NCI-H1105 treated with DMSO at 0.1 percent for 48 hours (cell line): ENCODE data around the gene ZC3H13.
A peak's percentile ranks its signal among the peaks of the same experiment; 100 is the strongest.

Experiments
- DNase-seq: peaks from one replicate; lab custom pipeline; 2025; lab: John Stamatoyannopoulos, UW

The ZC3H13 gene, protein sequence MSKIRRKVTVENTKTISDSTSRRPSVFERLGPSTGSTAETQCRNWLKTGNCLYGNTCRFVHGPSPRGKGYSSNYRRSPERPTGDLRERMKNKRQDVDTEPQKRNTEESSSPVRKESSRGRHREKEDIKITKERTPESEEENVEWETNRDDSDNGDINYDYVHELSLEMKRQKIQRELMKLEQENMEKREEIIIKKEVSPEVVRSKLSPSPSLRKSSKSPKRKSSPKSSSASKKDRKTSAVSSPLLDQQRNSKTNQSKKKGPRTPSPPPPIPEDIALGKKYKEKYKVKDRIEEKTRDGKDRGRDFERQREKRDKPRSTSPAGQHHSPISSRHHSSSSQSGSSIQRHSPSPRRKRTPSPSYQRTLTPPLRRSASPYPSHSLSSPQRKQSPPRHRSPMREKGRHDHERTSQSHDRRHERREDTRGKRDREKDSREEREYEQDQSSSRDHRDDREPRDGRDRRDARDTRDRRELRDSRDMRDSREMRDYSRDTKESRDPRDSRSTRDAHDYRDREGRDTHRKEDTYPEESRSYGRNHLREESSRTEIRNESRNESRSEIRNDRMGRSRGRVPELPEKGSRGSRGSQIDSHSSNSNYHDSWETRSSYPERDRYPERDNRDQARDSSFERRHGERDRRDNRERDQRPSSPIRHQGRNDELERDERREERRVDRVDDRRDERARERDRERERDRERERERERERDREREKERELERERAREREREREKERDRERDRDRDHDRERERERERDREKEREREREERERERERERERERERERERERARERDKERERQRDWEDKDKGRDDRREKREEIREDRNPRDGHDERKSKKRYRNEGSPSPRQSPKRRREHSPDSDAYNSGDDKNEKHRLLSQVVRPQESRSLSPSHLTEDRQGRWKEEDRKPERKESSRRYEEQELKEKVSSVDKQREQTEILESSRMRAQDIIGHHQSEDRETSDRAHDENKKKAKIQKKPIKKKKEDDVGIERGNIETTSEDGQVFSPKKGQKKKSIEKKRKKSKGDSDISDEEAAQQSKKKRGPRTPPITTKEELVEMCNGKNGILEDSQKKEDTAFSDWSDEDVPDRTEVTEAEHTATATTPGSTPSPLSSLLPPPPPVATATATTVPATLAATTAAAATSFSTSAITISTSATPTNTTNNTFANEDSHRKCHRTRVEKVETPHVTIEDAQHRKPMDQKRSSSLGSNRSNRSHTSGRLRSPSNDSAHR (N-terminal part only)

DNA sequence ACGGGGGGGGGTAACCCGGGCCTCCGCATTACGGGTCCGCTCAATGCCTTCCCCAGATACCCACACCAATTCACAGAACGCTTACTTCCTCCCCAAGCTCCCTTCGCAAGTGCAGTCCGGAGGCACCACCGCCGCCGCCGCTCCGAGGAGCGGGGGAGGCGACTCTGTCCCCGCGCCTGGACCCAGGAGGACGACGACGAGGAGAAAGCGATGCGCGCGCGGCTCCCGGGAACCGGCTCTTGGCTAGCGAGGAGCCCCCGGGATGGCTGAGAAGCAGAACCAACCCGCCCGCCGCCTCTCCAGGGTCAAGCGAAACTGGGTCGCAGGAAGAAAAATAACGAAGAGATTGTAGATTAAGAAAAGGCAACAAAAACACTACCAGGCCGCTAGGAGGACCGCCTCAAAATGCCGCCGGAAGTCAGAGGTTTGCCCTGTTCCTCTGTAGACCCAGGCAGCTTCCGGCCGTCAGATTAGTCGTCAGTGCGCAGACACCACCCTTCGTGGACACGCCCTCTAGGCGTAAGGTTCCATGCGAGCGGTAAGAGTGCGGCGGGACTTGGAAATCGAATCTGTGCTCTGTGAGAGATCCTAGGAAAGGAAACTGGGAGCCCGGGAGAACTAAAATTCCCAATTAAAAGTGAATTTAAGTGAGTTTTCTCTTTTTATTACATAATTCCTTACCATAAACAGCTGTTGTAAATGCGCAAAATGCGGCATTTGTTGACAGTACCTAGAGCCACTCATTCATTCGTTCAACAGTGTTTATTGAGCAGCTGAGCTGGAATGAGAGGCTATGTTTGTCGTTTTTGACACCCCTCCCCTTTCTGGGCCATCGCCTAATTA, at the start of gene ZC3H13:
Gene ZC3H13, minus strand, starts transcription at position 428 of the 843 bp plus-strand sequence. CDS start 7,239 bp downstream, outside the sequence.
- DNase-seq: peak; percentile 79

GRCh38 chr13:46102255-46102605, 49.7 kb upstream of the ZC3H13 start:
- DNase-seq: no peak

GRCh38 chr13:46101484-46102254, 49.1 kb upstream of the ZC3H13 start:
- no peak for DNase-seq

- no peak for DNase-seq
Observed at GRCh38 chr13:46101002-46101401, 48.5 kb upstream of the ZC3H13 start.

GRCh38 chr13:46100191-46100815, 47.8 kb upstream of the ZC3H13 start:
- no peak for DNase-seq

- DNase-seq: no peak
Observed at GRCh38 chr13:46097663-46098062, 45.1 kb upstream of the ZC3H13 start.

DNA sequence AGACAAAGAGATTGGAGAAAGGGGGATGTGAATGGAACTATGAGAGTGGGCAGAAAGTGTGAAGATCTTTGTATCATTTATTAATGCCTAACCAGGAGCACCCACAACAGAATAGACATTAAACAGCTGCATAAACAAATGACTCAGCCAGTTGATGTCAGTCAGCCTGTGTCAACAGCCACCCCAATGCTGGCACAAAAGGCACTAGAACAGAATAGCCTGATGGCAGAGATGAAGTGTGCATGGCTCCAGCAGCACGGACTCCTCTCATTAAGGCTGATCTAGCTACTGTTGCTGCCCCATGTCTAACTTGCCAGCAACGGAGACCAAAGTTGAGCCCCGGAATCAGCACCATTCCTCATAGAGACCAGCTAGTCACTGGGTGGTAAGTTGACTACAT, 44.5 kb upstream of the ZC3H13 start:
- no peak for DNase-seq

GRCh38 chr13:46094478-46094877, 41.9 kb upstream of the ZC3H13 start:
- no peak for DNase-seq

DNA sequence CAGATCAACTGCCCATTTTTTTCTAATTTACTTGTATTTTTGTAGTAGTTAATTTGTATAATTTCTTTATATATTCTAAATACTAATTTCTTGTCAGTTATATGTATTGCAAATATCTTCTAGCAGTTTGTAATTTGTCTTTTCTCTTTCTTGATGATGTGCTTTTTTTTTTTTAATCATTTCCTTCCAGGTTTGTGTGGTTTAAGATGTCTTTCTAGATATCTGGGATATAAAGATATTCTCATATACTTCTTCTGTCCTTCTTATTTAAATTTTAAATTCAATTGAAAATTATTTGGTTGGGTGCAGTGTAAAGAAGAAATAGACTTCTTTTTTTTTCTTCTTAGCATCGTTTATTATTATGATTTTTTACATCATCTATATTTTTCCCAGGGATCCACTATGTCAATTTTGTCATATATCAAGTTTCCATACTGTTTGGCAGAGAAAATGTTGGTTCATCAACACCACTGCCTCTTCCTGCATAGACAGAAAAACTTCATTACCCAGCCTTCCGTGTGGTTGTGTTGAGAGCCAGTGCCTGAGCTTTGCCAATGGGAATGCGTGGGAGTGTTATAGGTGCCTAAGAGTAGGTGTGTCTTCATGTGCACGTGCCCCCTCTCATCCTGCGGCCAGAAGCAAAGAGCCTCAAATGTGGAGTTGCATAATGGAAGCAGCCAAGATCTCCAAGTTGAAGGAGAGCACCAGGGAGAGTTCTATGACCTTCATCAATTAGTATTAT, 36.4 kb upstream of the ZC3H13 start:
- no peak for DNase-seq

DNA sequence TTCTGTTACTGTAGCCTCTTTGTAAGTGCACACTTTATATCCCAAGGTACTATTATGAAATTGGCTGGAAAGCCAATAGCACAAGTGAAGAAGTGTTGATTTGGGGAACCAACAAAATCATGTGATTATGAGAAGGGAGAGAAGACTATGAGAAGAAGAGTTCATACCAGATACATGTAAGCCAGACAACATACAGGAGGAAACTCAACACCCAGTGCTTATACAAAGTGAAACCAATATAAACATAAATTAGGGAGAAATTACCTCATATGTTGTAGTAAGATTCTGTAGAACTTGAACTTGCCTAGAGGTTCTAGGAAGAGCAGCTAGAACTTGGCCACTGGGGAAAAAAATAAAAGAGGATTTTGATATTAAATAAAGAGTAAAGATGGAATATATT, 34.9 kb upstream of the ZC3H13 start:
- DNase-seq: no peak

GRCh38 chr13:46086985-46087384, 34.4 kb upstream of the ZC3H13 start:
- no peak for DNase-seq

DNA sequence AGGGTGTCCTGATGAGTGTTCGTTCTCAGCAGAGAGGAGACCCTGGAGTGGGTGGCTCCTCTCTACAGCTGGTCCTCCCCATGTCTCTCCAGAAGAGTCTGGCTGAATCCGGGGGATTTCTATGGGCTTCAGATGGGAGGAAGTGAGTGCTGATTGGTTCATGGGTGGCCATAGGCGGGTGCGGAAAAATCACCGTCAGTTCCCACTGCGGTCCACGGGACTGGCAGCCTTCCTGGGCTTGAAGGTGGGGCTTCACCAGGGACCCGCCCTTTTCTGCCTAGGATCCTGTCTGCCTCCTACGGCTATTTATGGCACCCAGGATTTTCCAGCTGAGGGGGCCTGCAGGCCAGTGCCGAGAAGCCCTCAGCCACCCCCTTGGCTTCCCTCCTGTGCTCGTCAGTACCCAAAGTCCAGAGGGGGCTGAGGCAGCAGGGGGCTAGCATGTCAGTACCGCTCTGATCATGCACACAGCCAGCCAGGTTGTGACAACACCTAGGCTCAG, 33.9 kb upstream of the ZC3H13 start:
- no peak for DNase-seq

DNA sequence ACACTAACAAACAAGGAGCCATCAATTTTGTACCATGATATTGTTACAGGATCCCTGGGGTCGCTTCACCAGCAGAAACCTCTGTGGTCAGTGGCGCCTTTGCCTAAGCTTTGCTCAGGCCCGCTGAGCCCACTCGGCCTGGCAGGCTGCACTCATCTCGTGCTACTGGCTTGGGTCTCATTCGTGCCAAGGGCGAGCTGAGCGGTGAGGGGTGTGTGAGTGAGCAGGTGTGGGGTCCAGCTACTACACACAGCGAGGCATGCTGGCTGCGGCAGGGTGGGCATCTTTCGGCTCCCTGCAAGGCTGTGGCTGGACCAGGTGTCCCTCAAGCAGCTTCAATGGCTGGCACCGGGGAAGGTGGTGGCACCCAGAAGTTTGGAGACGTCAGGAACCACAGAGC, 33.2 kb upstream of the ZC3H13 start:
- DNase-seq: no peak

- no peak for DNase-seq
Observed at GRCh38 chr13:46082324-46082723, 29.8 kb upstream of the ZC3H13 start.

DNA sequence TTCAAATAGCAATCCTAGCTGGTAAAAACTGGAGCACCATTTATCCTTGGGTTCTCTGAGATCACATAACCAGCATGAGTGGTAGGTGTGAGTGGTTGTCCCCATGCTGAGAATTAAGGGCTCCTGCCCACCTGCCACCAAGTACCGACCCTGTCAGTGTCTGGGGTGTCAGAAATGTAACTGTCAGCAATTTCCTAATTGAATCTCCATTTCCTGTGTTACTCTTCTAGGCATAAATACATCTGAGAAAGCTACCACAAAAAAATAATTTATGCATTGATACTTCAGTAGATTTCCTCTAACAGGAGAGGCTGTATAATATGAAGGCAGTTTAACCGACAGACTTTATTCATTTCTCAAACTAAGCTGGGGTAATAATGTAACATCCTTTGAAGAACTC, 27.2 kb upstream of the ZC3H13 start:
- DNase-seq: no peak

DNA sequence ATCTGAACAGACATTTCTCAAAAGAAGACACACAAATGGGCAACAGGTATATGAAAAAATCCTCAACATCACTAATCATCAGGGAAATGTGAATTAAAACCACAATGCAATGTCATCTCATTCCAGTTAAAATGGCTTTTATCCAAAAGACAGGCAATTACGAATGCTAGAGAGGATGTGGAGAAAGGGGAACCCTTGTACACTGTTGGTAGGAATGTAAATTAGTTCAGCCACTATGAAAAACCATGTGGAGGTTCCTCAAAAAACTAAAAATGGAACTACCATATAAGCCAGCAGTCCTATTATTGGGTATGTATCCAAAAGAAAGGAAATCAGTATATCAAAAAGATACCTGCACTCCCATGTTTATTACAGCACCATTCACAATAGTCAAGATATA, 24.7 kb upstream of the ZC3H13 start:
- no peak for DNase-seq

- no peak for DNase-seq
Observed at GRCh38 chr13:46076827-46077226, 24.3 kb upstream of the ZC3H13 start.

- DNase-seq: no peak
Observed at GRCh38 chr13:46075811-46076210, 23.3 kb upstream of the ZC3H13 start.

DNA sequence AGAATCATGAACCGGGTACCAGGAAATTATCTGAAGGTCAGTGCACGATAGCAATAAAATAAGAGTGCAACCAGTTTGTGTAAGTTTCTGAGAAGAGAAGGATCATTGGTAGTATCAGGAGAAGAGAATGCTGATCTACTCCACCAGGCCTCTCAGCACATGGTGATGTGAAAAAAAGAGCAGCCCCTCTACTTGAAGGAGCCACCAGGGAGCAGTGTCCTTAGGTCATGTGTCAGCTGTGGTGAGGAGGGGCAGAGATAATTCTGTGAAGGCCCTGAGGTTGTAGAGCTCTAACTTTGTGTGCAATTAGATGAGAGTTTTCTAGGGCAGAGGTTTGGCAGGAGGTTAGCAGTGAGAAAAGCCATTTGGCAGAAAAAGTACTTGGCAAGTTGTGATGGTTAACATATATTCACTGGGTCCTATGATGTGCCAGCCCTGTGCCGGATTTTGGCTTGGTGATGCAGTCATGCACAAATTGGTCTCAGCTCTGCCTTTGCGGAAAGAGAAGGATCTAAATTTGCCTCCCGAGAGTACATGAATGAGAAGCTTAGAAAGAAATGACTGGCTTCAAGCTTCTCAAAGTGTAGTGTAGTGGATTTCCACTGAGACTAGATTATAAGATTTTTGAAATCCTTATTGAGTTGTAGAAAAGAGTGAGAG, 19.2 kb upstream of the ZC3H13 start:
- DNase-seq: no peak
